ENCODE measurements around the gene SPC24.

SPC24 gene

DNA sequence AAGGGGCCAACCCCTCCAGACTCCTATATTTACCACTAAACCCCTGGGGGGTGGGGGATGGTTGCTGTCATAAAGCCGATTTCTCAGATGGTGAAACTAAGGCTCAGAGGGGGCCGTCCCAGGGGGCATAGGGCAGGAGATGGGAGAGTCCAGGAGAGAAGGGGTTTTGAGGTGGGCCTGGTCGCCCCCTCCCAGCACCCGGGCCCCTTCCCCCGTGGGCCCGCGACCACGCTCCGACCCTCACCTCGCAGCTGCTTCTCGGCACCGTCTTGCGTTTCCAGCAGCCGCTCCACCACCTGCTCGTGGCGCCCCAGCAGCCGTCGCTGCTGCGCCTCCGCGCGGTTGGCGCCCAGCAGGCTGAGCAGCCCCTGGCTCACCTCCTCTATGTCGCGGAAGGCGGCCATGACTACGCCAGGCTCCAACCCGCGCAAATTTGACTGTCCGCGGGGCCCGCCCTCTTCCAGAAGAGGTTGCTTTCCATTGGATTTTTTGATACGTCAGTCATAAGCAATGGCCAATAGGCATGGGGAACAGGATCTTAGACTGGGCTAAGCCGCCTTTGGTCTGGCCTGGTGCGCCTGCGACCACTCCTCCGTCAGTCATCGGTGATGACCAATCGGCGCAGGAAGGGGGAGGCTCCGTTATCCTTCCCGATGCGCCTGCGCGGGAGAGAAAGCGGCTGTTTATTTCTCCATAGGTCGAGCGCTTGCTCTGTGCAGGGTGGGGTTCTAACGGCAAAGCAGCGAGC lies at the start of gene SPC24:
TSS of gene SPC24 (minus strand) at position 410 of the 748 bp plus-strand sequence. CDS start at position 404, 6 bp downstream.
- DNase-seq: peak; percentile 86

GRCh38 chr19:11204943-11205349 lies 49.4 kb upstream of the SPC24 start:
- no peak for DNase-seq

GRCh38 chr19:11204076-11204602 lies 48.6 kb upstream of the SPC24 start:
- no peak for DNase-seq

GRCh38 chr19:11203194-11204075 lies 47.9 kb upstream of the SPC24 start:
- DNase-seq: peak; percentile 56

DNA sequence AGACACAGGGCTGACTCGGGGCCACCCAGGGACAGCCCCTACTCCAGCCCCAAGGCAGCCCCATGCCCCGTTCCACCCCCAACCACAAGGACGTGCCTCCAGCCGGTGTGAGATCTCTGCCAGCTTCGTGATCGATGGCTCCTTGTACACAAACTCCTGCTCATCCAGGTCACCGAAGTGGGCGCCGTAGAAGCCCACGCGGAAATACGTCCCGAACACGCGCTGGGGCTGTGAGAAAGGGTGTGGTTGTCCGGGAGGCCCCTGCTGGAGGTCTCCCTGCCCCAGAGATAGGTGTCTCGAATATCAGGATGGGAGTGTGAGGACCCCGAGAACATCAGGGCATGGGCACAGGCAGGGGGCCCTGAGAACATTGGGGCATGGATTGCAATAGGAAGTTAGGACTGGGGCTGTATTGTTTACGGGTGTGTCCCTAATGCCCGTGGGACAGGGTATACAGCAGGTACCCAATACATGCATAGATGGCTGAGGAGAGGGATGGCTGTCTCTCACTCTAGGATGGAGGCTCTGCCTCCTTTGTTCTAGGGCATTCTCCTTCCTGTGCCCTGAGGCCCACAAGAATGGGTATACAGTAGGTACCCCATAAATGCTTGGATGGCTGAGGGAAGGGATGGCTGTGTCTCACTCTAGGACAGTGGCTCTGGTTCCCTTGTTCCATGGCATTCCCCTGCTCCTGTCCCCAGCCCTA lies 47.1 kb upstream of the SPC24 start:
- DNase-seq: no peak

GRCh38 chr19:11201791-11202190 lies 46.2 kb upstream of the SPC24 start:
- no peak for DNase-seq

DNA sequence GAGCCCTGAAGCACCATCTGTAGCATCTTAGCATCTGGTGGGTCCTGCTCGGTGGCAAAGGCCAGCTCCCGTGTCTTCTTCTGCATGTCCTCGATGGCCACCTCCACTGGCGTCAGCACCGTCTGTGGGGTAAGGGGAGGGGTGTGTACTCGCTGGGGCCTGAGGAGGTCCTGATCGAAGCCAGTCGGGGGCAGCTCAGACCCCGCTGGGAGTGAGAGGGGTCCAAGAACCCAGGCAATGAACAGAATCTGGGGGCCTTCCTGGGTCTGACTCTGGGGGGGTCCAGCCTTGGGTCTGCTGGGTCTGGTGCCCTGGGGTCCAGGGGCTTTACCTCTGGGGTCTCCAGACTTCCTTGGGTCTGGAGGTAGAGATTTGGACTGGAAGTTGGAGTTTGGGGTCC lies 45.3 kb upstream of the SPC24 start:
- DNase-seq: no peak

DNA sequence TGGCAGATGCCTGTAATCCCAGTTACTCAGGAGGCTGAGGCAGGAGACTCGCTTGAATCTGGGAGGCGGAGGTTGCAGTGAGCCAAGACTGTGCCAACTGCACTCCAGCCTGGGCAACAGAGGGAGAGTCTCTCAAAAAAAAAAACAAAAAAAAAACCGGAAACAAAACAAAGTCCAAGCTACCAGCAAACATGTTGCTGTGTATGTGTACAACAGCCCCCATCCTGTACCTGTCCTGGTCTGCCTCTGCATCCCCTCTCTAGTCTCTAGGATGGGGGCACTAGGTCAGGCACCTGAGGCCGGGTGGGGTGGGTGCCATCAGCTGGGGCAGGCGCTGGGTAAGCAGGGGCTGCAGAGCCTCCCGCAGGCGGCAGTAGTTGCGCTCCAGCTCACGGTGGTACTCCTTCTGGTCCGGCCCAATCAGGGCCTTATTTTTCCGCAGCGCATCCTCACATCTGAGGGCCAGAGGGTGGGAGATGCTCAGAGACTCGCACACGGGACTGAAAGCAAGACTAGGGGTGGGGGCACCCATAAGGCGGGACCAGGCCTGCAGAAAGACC lies 44.5 kb upstream of the SPC24 start:
- DNase-seq: no peak

DNA sequence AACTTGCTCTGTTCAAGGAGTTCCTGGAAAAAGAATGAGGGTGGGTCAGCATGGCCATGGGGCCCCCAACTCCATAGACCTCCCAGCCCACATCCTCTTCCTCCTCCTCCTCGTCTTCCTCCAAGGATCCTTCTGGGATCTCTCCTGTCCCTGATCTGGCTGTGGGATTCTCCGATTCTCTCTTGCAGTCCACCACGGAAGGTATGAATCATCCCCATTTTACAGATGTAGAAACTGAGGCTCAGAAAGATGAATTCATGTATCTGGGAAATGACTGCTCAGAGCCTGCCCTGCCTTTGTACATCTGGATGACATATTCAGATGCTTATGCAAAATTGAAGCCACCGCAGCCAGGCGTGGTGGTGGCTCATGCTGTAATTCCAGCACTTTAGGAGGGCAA lies 43.9 kb upstream of the SPC24 start:
- DNase-seq: no peak

DNA sequence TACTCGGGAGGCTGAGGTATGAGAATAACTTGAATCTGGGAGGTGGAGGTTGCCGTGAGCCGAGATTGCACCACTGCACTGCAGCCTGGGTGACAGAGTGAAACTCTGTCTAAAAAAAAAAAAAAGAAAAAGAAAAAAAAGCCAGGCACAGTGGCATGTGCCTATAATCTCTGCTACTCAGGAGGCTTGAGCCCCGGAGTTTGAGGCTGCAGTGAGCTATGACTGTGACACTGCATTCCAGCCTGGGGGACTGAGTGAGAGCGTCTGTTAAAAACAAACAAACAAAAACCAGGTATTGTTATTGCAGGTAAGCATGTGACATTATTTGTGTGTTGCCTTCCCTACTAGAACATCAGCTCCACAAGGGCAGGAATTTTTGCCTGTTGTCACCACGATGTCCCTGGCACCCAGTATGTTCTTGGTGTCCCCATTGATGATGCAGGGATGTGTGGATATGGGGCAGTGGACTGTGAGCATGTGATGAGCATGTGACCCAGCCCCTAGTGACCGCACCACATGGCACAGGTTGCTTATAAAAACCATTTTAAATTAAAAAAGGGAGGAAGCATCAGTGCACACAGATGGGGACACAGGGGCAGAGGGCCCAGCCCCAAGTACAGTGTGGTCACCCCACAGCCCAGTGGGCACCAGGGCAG lies 43.3 kb upstream of the SPC24 start:
- DNase-seq: no peak

DNA sequence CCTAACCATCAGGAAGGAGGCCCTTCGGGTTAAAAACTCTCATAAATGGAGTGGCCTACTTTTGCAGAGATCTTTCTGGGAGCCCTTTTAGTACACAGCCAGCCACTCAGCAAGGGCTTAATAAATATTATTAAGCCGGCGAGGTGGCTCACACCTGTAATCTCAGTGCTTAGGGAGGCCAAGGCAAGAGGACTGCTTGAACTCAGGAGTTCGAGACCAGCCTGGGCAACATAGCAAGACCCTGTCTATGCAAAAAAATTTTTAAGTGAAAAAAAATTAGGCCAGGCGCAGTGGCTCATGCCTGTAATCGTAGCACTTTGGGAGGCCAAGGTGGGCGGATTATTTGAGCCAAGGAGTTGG lies 42.6 kb upstream of the SPC24 start:
- DNase-seq: no peak

- DNase-seq: peak; percentile 79
Observed at GRCh38 chr19:11197291-11198174, 42.0 kb upstream of the SPC24 start, which contains the start of gene KANK2. KANK2 (minus strand) TSS chr19:11197545; CDS start chr19:11194511, 3,034 bp downstream.

DNA sequence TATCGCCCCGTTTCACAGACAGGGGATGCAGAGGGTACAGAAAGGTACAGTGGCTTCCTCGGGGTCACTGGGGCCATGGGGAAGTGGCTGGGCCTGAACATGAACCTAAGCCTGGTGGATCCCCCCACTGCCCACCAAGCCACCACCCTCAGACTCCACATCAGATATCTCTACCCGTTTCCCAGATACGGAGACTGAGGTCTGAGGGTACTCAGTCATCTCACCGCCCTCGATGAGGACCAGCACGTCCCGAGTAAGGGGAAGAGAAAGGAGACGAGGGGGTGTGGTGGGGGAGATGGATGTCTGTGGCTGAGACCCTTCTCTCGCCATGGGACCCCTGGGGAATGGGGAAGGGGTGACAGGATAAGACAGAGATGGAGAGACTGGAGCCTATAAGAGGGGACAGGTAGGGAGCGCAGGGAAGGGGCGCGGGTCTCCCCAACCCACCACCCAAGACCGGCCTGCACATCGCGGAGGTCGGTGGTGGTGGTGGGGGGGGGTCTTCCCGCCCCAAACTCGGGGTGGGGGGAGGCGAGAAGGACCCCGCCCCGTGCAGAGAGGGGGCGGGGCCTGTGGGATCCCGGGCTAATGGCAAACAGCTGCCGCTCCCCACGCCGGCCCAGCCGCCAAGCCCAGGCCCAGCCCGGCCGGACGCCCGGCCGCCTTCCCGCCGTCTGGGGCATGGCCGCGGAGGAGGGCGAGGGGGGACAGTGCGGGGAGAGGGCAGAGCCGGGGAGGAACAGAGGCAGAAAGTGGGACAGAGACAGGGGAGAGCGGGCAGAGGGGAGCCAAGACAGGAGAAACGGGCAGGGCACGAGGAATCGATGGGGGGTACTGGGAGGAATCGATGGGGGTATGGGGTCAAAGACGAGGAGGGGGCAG lies 41.1 kb upstream of the SPC24 start:
- no peak for DNase-seq

DNA sequence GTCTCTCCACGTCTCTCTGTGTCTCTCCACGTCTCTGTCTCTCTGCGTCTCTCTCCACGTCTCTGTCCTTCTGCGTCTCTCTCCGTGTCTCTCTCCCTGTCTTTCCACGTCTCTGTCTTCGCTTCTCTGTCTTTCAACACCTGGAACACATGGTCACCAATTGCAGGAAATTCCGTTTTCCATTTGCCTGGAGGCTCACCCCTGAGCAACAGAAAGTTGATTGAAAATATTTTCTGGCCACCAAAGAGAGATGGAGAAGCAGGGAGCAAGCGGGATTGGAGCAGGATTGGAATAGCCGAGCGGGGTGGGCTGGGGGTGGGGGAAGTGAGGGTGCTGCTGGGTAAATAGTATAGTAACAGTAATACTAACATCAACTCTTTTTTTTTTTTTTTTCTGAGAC lies 40.1 kb upstream of the SPC24 start:
- DNase-seq: no peak

DNA sequence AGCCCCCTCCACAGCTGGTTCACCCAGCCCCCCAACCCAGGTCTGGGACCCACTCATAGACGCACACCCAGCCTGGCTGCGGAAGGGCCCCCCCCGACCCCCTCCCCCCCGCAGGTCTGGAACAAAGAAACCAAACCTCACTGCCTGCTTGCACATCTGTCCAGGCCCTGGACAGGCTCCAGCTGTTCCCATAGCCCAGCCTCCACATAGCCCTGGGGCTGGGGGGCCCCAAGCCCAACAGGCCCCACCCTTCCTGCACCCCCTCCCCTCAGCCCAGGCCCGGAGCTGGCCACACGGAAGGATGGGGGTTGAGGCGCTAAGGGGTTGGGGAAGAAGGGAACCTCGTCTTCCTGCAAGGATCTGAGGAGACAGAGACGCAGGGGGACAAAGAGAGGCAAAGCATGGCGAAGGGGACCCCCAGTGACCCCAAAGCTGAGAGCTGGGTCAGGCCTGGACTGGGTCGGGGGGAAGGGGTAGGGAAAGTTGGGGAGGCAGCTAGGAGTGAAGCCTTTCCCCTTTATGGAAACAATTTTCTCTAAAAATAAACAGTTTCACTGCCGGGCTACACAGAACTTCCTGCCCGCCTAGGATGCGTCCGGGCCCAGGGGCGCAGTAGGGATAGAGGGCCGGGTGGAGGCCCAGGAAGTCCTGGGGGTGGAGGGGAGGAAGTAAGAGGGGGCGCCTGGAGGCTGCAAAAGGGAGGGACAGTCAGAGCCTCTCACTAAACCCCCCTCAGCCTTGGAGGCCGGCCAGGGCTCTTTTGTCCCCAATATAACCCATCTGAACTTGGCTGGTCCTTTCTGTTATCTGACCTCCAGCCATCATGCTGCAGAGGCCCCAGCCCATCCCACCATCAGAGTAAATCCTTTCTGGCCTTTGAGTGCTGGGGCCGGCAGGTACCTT lies 39.3 kb upstream of the SPC24 start:
- no peak for DNase-seq

DNA sequence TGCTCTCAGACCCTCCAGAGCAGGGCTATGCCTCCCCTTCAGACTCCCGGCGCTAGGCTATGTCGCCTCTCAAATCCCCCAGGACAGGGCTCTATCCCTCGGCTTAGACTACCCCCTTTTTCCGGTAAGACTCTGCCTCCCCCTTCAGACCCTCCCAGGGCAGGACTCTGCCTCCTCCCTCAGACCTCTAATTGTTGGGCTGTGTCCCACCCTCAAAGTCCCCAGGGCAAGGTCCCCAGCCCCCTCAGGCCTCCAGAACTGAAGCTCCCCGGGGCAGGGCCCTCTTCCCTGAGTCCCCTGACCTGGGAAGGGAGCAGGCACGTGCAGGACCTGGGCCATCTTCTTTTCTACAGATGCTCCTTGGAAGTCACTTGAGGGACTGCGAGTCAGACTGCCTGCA lies 38.6 kb upstream of the SPC24 start:
- no peak for DNase-seq

GRCh38 chr19:11192957-11193939 lies 37.7 kb upstream of the SPC24 start:
- DNase-seq: no peak

GRCh38 chr19:11191934-11192333 lies 36.4 kb upstream of the SPC24 start:
- DNase-seq: no peak

Data from activated CD4-positive, CD25-positive, alpha-beta regulatory T cell treated with anti-CD3 and anti-CD28 coated beads, Interleukin-2, amount 50 U/mL, for 72 hours (primary cell).